DND-41 (cell line): ENCODE results near the gene RAD23B.

ENCODE experiments used
- ATAC-seq: fragments of 200-7000 bp; cut with Tn5 transposase; 3 replicates; pipeline ENCODE4 v1.9.1; 2021; ENCODE audit warnings: low read depth; ENCODE audit not compliant: insufficient read depth
- DNase-seq: peaks from one replicate; pipeline ENCODE4 v3.0.0-alpha.2; 2020
- H2AFZ ChIP-seq: 2 replicates; pipeline ENCODE4 v1.6.0; 2012; ENCODE audit warnings: low read depth, low read length
- H3K27ac ChIP-seq: 2 replicates; pipeline ENCODE4 v1.5.1; 2012; ENCODE audit warnings: low read length, inconsistent platforms
- H3K27me3 ChIP-seq: fragments of 200-600 bp; sonication (generic); 2 replicates; pipeline ENCODE4 v1.6.0; 2012; ENCODE audit warnings: low read length, mild to moderate bottlenecking, inconsistent platforms; ENCODE audit not compliant: insufficient read depth, poor library complexity
- H3K36me3 ChIP-seq: 2 replicates; pipeline ENCODE4 v1.5.1; 2012; ENCODE audit warnings: low read length, inconsistent platforms; ENCODE audit not compliant: insufficient read depth
- H3K4me1 ChIP-seq: 2 replicates; pipeline ENCODE4 v1.5.1; 2012; ENCODE audit warnings: mild to moderate bottlenecking, low read length; ENCODE audit not compliant: insufficient read depth
- H3K4me2 ChIP-seq: 2 replicates; pipeline ENCODE4 v1.6.0; 2012; ENCODE audit warnings: mild to moderate bottlenecking, moderate library complexity, low read length, inconsistent platforms; ENCODE audit not compliant: insufficient read depth
- H3K4me3 ChIP-seq, 2 experiments: fragments of 200-600 bp in 1 of 2; shearing (Covaris generic) in 1 of 2; 2 replicates each; pipeline ENCODE4 v1.5.1; 2012 to 2016; ENCODE audit warnings: inconsistent platforms in 2 of 2, low read length in 2 of 2, mild to moderate bottlenecking in 2 of 2, low read depth in 1 of 2, moderate library complexity in 1 of 2
- H3K79me2 ChIP-seq: 2 replicates; pipeline ENCODE4 v1.6.0; 2012; ENCODE audit warnings: low read length, inconsistent platforms; ENCODE audit not compliant: insufficient read depth
- H3K9ac ChIP-seq: 2 replicates; pipeline ENCODE4 v1.6.0; 2012; ENCODE audit warnings: low read depth, mild to moderate bottlenecking, inconsistent platforms, low read length, moderate library complexity
- H3K9me3 ChIP-seq: 2 replicates; pipeline ENCODE4 v1.5.1; 2012; ENCODE audit warnings: low read length, moderate library complexity, mild to moderate bottlenecking, inconsistent platforms; ENCODE audit not compliant: insufficient read depth, severe bottlenecking
- H4K20me1 ChIP-seq: 2 replicates; pipeline ENCODE4 v1.6.0; 2012; ENCODE audit warnings: low read length; ENCODE audit not compliant: insufficient read depth
- EZH2 ChIP-seq: IDR thresholded peaks from 3 replicates; pipeline ENCODE4 v1.6.1; 2012; ENCODE audit warnings: borderline replicate concordance, low read depth, mild to moderate bottlenecking, moderate library complexity, low read length, inconsistent platforms; ENCODE audit not compliant: severe bottlenecking
- TF ChIP-seq, protein P1 (sequence below): IDR thresholded peaks from 2 replicates; pipeline ENCODE4 v1.5.1; 2012; ENCODE audit warnings: borderline replicate concordance, low read length, moderate library complexity, mild to moderate bottlenecking; ENCODE audit not compliant: poor library complexity, severe bottlenecking; ENCODE audit errors: extremely low read depth

Gene RAD23B

DNA sequence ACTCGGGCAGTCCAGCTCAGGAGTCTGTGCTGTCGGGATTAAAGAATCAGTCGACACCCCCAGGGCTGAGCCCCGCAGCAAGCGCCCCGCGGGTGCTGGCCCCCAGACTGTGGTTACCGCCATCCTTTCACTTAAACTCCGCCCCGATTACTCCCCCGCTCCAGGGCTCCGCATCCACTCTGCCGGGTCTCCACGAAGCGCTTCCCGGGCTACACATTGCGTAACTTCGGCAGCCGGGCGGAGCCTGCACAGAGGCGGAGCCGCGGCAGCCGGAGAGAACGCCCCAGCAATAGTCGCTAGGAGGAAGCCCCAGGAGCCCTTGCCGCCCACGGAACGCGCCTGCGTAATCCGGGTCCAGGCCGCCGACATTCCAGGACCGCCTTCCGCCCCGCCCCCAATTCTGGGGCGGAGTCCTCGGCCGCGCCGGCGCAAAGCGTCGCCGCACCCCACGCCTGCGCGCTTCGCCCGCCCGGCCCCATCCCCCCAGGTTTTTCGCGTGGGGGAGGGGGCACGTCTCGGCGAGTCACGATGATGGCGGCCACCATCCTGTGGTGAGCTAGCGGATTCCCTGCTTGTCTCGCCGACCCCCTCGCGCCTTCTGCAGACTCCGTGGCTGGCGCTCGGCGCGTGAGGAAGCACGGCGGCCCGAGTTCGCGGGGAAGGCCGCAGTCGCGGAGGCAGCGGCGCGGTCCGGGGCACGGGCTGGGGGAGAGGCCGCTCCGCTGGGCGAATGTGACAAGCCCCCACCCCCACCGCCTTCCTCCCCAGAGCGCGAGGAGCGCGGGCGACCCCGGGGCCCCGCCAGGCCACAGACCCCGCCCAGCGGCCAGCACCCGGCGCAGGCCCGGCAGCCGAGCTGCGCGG lies at the start of gene RAD23B:
TSS of gene RAD23B (plus strand) at position 521 of the 864 bp plus-strand sequence. CDS start 351 bp downstream, outside the sequence.
- peaks cover 38% of the 10 kb centered on the region; the same call in 1 of the 2 replicates for H4K20me1 ChIP-seq
- H3K4me1 ChIP-seq: peaks cover 31% of the 10 kb centered on the region
- H3K79me2 ChIP-seq: peaks cover 49% of the 10 kb centered on the region
- H3K4me2 ChIP-seq: peak within 1 kb of the TSS; percentile 77
- H2AFZ ChIP-seq: peak within 1 kb of the TSS; percentile 91
- H3K27ac ChIP-seq: peak within 1 kb of the TSS; percentile 98
- peak within 1 kb of the TSS; percentile 78 to 87 for H3K4me3 ChIP-seq
- H3K36me3 ChIP-seq: no peaks in the 10 kb centered on the region; the same call in 1 of the 2 replicates
- no peak for TF ChIP-seq EZH2
- TF ChIP-seq, protein P1, sequence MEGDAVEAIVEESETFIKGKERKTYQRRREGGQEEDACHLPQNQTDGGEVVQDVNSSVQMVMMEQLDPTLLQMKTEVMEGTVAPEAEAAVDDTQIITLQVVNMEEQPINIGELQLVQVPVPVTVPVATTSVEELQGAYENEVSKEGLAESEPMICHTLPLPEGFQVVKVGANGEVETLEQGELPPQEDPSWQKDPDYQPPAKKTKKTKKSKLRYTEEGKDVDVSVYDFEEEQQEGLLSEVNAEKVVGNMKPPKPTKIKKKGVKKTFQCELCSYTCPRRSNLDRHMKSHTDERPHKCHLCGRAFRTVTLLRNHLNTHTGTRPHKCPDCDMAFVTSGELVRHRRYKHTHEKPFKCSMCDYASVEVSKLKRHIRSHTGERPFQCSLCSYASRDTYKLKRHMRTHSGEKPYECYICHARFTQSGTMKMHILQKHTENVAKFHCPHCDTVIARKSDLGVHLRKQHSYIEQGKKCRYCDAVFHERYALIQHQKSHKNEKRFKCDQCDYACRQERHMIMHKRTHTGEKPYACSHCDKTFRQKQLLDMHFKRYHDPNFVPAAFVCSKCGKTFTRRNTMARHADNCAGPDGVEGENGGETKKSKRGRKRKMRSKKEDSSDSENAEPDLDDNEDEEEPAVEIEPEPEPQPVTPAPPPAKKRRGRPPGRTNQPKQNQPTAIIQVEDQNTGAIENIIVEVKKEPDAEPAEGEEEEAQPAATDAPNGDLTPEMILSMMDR: no peak
- no peaks in the 10 kb centered on the region for H3K27me3 ChIP-seq
- ATAC-seq: peak; percentile 94
- peak within 1 kb of the TSS; percentile 98 for H3K9ac ChIP-seq
- H3K9me3 ChIP-seq: no peaks in the 10 kb centered on the region
- DNase-seq: peak; percentile 96

DNA sequence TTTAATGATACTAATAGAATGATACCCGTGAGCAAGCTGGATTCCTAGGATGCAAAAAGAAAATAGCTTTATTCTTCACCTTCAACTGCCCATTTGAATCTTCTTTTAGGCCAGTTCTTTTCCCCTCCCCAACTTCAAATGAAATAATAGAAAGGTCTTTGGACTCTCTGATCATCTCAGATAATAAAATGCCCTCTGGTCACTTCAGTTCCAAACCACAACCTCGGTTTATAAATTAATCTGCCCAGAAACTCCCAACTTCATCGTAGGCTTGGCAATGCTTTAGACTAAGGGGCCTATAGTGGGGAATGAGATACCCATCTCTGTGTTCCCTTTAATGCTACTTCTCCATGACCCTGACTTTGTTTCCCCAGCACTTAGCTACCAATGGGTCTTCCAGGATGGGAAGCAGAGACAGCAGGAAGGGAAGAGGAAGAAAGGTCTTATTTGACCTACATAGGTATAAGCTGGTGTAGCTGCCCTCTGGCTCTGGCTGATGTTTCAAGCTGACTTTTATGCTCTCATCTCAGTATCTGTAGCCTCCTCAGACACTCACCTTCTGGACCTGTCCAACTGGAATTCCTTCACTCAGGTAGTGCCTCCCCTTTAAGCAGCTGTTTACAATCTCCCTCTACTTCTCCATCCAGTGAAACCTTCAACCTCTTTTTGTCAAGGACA lies 47.2 kb upstream of the RAD23B start:
- Histone ChIP-seq H3K36me3 (no peaks in the 10 kb centered on the region), H3K27ac (no peak overlapping the region), H3K9ac (no peak overlapping the region), H4K20me1 (no peaks in the 10 kb centered on the region), H2AFZ (no peak overlapping the region), H3K9me3 (no peaks in the 10 kb centered on the region), H3K4me2 (no peak overlapping the region), H3K79me2 (no peaks in the 10 kb centered on the region), H3K4me1 (no peaks in the 10 kb centered on the region), H3K4me3 (no peak overlapping the region), H3K27me3 (peaks cover 4% of the 10 kb centered on the region)
- TF ChIP-seq, protein P1: no peak
- TF ChIP-seq EZH2: no peak
- no peak for ATAC-seq
- no peak for DNase-seq

DNA sequence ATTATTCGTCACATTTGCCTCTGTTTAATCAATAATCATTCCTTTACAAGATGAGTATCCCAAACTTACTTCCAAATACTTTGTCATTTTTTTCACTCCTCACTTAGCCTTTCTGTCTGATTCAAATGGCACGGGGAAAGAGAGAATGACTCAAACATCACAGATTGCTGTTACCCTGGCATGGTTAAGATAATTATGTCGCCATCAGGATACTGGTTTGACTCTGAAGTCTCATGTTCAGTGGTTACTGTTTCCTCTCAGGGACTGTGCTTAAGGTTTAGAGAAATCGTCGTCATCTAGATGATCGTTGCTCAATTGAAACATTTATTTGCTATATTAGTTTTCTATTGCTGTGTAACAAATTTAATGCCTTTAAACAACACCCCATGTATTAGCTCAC lies 45.2 kb upstream of the RAD23B start:
- Histone ChIP-seq H3K4me1 (no peaks in the 10 kb centered on the region), H2AFZ (no peak overlapping the region), H3K27ac (no peak overlapping the region), H3K36me3 (no peaks in the 10 kb centered on the region), H3K9ac (no peak overlapping the region), H3K4me3 (no peak overlapping the region), H3K9me3 (no peaks in the 10 kb centered on the region), H3K27me3 (peaks cover 4% of the 10 kb centered on the region), H3K4me2 (no peak overlapping the region), H3K79me2 (no peaks in the 10 kb centered on the region), H4K20me1 (no peaks in the 10 kb centered on the region)
- ATAC-seq: no peak
- no peak for TF ChIP-seq EZH2
- TF ChIP-seq, protein P1: no peak
- DNase-seq: no peak
